Limb (tissue), 2 donors: ENCODE data around the gene TNFRSF18.

ENCODE experiments used
- DNase-seq, 2 donors: peaks; one replicate each; pipeline ENCODE4 v3.0.0-alpha.2; 2016; ENCODE audit errors: extremely low spot score in 2 of 2

The TNFRSF18 gene

DNA sequence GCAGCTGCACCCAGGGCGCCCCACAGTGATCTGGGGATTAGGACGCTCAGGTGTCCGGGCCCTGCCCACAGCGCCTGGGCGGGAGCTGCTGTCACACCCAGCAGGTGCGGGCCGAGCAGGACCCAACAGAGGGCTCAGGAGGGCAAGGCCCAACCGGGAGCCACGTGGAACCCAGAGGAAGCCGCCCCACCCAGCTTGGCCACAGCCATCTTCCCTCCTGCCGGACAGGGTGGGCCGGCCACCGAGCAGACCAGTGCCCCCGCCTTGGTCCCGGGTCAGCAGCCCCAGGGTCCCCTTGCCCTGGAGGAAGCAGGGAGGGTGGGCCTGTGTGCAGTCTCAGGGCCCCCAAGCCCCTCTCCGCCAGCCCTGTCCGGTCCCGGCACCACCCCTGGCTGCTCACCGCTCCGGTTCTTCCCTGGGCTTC lies 39.0 kb downstream of the TNFRSF18 start:
- no peak for DNase-seq

DNA sequence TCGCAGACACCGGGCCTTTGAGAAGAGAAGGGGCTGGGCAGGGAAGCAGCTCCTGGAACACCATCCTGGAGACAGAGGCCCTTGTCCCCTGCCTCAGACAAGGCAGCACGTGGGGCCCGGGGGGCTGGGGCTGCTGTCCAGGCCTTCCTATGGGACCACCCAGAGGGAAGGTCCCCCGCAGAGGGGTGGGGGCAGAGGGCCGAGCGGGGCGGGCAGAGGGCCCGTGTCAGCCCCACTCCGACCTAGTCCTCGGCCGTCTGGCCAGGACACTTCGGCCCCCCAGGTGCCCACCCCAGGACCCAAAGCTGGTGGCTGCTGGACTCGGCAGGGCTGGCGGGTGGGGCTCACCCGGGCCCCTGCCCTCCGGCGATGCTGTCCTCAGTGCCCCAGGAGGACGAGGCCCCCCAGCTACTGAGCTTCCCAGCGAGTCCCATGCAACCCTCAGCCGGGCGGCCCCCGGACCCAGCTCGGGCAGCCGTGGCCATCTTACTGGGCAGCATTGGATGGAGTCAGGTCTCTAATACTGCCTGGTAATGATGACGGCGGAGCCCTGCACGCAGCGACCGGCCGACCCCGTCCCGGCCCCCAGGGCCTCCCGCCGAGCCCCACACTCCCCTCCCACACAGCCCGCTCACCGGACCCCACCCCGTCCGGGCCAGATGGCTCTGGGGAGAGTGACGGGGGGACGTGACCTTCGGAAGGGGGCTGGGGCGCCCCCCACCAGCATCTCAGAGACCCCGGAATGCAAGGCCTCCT lies 39.6 kb downstream of the TNFRSF18 start:
- no peak for DNase-seq

GRCh38 chr1:1165900-1166421 lies 40.4 kb downstream of the TNFRSF18 start:
- no peak for DNase-seq

- no peak for DNase-seq
These were observed 40.9 kb downstream of the TNFRSF18 start for GRCh38 chr1:1165485-1165884.

GRCh38 chr1:1164701-1165451 lies 41.5 kb downstream of the TNFRSF18 start:
- DNase-seq: no peak

DNA sequence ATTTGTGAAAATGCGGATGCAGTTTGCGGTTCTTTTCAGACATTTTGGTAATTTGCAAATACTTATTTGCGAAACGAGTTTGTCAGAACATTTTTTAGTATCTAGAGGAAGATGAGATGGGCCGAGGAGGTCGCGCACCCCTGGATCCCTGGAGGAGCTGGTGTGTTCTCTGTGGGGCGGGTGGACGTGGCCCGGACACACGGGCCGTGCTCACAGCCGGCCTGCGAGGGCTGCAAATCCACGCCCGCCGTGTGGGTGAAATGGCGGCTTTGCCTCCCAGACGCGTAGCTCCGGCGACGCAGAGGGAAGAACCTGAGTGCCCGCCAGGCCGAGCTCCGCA lies 42.1 kb downstream of the TNFRSF18 start:
- no peak for DNase-seq

DNA sequence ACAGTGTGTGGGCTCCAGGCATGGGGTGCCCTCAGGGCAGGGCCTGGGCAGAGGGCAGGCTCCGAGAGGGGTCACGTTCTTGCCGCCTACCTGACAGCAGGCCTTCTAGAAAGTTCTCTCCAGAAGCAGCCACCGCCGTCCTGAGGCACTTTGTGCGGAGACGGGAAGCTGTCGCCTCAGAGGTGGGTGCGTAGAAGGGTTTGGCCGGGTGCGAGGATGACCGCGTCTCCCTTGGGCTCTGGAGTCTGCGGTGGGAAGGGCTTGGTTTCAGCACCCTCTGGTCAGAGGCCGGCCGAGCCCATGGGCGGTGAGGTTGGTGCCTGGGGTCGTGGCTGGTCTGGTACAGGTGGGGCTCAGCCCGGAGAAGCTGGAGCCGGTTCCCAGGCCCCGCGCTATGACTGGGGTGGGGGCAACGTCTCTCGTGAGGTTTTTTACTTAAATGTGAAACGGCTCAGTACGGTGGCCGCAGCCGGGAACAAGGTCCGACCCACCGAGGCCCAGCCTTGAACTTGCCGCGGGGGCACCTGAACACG lies 42.8 kb downstream of the TNFRSF18 start:
- no peak for DNase-seq

GRCh38 chr1:1162597-1163537 lies 43.5 kb downstream of the TNFRSF18 start:
- no peak for DNase-seq

- no peak for DNase-seq
These were observed 44.7 kb downstream of the TNFRSF18 start for GRCh38 chr1:1161683-1162079.

- no peak for DNase-seq
These were observed 45.2 kb downstream of the TNFRSF18 start for GRCh38 chr1:1161078-1161682.

DNA sequence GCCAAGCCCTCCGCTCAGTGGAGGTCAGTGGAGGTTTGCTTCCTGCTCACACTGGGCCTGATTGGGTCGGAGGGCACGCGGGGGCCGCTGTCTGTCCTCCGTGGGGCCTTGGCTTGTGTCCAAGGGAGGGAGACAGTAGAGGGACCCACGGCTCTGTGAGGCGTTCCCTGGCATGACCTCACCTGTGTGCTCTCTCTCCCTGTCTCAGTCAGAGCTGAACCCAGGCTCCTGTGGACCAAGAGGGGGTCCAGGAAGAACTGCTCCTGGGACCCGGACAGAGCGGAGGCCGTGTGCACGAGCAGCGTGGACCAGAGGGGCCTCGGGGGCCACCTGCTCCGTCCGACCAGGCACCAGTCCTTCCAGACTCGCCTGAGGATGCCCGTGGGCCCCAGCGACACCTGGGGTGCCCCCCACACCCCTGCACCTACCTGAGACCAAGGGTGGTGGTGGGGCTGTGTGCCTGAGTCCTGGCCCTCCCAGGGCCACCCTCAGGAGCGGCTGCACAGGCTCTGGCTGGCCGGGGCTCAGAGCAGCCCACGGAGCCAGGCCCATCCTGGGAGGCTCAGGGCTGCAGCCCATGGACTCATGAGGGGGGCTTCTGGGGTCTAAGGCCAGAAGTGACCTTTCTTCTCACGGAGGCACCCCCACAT lies 46.0 kb downstream of the TNFRSF18 start:
- DNase-seq: no peak

DNA sequence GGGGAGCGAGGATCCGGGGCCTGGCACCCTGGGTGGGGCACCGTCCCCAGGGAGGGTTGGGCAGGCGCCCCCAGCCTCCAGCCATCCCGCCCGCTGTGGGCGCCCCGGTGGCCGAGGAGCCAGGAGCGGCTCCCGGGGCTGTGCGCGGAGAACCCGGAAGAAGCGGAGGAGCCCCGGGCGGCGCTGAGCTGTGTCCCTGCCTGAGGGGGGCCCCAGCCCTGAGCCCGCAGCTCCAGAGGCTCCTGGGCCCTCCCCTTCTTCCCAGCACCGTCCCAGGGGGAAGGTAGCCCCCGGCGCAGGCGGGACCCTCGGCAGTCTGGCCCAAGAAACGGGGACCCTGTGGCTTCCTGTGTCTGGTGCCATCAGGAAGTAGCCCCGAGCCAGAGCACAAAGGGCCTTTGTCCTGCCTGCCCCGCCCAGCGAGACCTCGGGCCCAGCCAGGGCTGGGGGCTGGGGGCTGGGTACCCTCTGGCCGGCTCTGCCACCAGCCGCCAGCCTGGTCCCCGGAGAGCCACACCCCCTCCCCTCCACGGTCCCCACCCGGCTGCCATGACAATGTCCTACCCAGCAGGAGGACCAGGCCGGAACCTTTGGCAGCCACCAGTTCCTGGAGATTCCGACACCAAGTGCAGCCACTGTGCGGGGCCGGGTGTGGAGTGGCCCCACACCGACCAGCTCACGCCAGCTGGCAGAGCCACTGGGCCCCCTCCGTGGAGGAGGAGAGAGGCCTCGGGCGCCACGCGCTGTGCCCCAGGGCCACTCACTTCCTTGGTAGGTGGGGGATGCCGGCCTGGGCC lies 48.3 kb downstream of the TNFRSF18 start:
- DNase-seq: peak in 1 of 2 donors; percentile 68

DNA sequence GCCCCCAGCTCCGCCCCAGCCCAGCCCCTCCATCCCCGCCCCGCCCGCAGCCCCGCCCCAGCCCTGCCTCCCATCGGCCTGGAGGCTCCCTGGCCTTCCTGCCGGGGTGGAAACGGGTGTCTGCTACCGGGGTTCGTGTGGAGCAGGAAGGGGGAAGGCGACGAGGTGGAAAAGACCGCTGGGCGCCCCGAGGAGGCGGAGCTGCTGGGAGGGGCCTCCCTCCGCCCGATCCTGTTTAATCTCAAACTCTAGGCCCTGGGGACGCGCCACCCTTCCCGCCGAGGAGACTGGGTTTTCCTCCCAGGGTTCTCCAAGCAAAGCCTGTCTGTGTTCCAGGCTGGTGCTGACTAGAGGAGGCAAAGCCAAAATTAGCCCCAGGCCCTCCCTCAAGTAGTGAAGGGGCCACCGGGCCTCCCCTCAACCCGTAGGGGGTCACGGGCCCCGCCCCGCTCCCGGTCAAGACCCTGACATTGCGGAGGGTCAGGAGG lies 48.9 kb downstream of the TNFRSF18 start:
- peak; percentile 46 to 80 for DNase-seq

GRCh38 chr1:1157033-1157365 lies 49.4 kb downstream of the TNFRSF18 start:
- DNase-seq: no peak

GRCh38 chr1:1156140-1157032 lies 50.0 kb downstream of the TNFRSF18 start:
- DNase-seq: no peak

GRCh38 chr1:1155258-1155657 lies 51.1 kb downstream of the TNFRSF18 start:
- DNase-seq: no peak

- DNase-seq: no peak
These were observed 52.5 kb downstream of the TNFRSF18 start for GRCh38 chr1:1153874-1154273.
